ENCODE data around the gene ARFIP1. TPM values are rescaled to one million over a fixed set of nuclear protein-coding genes. Genes with fewer than 3 reads are reported as not detected.

The ARFIP1 gene
- total and polyA plus RNA-seq, 2 donors (not counting 1 experiment from before 2014, with no cell fraction given) = 11.1 to 23.5 TPM

DNA sequence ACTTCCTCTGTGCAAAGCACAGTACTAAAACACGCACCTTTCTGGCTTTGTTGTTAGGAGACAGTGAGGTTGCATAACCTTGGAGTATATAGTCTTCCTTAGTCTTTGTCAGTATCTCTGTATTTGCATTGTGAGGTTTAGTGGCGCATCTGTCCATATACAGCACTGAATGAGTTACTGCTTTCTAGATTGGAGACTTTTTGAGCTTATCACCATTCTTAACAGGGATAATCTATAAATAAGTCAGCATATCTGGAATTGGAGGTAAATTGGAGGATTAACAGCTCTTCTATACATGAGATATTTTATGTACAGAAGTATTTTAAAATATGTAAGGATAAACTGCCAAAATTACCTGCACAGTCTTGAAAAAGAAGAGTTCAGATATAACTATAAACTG is 160.7 kb downstream of the ARFIP1 start:
- Histone ChIP-seq H2AFZ (ENCODE audit: insufficient read depth, low read depth, low read length, poor library complexity, severe bottlenecking) (no peak overlapping the region), H3K4me2 (replicated peaks; ENCODE audit: low read depth, low read length, poor library complexity, severe bottlenecking) (no peak overlapping the region), H3K4me3 (ENCODE audit: control extremely low read depth in 1 of 5, extremely low read depth in 1 of 5, insufficient read depth in 1 of 5, low read depth in 2 of 5, low read length in 4 of 5) (no peak overlapping the region), H3K27ac (ENCODE audit: low read length in 2 of 2) (no peak overlapping the region), H3K27me3 (replicated peaks in 1 of 4; ENCODE audit: control extremely low read depth in 1 of 4, control insufficient read depth in 3 of 4, insufficient read depth in 4 of 4, low read length in 3 of 4) (peaks cover 0 to 40% (median 20%) of the 10 kb centered on the region in 4 experiments), H4K20me1 (ENCODE audit: control insufficient read depth, insufficient read depth, low read length, poor library complexity, severe bottlenecking) (no peaks in the 10 kb centered on the region), H3K4me1 (ENCODE audit: control insufficient read depth in 2 of 2, insufficient read depth in 2 of 2, low read length in 2 of 2) (peaks cover 17 to 20% of the 10 kb centered on the region in 2 donors), H3K36me3 (replicated peaks in 1 of 2; ENCODE audit: control extremely low read depth in 1 of 2, control insufficient read depth in 1 of 2, extremely low read depth in 1 of 2, insufficient read depth in 2 of 2, low read length in 1 of 2) (no peaks in the 10 kb centered on the region), H3K79me2 (ENCODE audit: control insufficient read depth, insufficient read depth, low read length) (no peaks in the 10 kb centered on the region), H3K9me3 (ENCODE audit: control extremely low read depth in 1 of 3, control insufficient read depth in 2 of 3, insufficient read depth in 1 of 3, low read length in 2 of 3) (no peaks in the 10 kb centered on the region), H3K9ac (ENCODE audit: low read length) (no peak overlapping the region)
- intact Hi-C loops (cut with micrococcal nuclease) = no loop called here
- CTCF ChIA-PET = interaction anchor here (1.2 kb wide), 1 partner anchor 188 kb away, joined by 3 read pairs; no protein-coding TSS in a partner anchor
- H3K4me1 Mint-ChIP-seq = peaks cover 17% of the 10 kb centered on the region
- WGBS (ENCODE audit: insufficient coverage) = no CpG with 5 or more reads among the region's 2 CpGs
- POLR2A ChIA-PET = no interaction called here
- TF ChIP-seq, protein P1, sequence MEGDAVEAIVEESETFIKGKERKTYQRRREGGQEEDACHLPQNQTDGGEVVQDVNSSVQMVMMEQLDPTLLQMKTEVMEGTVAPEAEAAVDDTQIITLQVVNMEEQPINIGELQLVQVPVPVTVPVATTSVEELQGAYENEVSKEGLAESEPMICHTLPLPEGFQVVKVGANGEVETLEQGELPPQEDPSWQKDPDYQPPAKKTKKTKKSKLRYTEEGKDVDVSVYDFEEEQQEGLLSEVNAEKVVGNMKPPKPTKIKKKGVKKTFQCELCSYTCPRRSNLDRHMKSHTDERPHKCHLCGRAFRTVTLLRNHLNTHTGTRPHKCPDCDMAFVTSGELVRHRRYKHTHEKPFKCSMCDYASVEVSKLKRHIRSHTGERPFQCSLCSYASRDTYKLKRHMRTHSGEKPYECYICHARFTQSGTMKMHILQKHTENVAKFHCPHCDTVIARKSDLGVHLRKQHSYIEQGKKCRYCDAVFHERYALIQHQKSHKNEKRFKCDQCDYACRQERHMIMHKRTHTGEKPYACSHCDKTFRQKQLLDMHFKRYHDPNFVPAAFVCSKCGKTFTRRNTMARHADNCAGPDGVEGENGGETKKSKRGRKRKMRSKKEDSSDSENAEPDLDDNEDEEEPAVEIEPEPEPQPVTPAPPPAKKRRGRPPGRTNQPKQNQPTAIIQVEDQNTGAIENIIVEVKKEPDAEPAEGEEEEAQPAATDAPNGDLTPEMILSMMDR (IDR thresholded peaks at IDR 0.05) = no peak
- TF ChIP-seq EZH2 (IDR thresholded peaks at IDR 0.05; ENCODE audit: borderline replicate concordance, insufficient read depth, low read depth, low read length, poor library complexity, severe bottlenecking) = no peak
- DNase-seq (no peak), ATAC-seq (ENCODE audit: low read depth) (no peak)
- no peak overlapping the region for H3K27ac Mint-ChIP-seq
- peaks cover 39% of the 10 kb centered on the region for H3K27me3 Mint-ChIP-seq
- H3K9me3 Mint-ChIP-seq (ENCODE audit: insufficient read depth) = no peaks in the 10 kb centered on the region
- no peak overlapping the region for H3K4me3 Mint-ChIP-seq

DNA sequence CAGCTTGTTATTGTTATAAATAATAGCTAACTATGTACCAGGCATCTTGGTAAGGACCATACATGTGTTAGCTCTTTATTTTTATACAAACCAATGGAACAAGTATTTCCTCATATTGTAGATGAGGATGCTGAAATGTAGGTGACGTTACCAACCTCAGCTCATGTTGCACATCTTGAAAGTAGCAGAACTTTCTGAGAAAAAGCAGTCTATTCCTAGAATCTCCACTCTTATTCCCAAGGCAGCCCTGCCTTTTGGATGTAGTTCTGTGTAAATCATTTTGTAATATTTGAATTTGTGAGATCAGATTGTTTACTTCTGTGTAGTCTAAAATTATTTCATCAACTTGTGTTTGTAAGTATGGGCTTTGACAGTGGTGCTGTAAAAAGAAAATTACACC is 161.7 kb downstream of the ARFIP1 start:
- DNase-seq (no peak), ATAC-seq (ENCODE audit: low read depth) (no peak)
- no peaks in the 10 kb centered on the region for H3K9me3 ChIP-seq (ENCODE audit: control extremely low read depth in 1 of 3, control insufficient read depth in 2 of 3, insufficient read depth in 1 of 3, low read length in 2 of 3)
- intact Hi-C loops (cut with micrococcal nuclease) = no loop called here
- peaks cover 36% of the 10 kb centered on the region for H3K27me3 Mint-ChIP-seq
- H3K4me1 ChIP-seq (ENCODE audit: control insufficient read depth in 2 of 2, insufficient read depth in 2 of 2, low read length in 2 of 2) = peaks cover 12 to 13% of the 10 kb centered on the region in 2 donors
- WGBS (ENCODE audit: insufficient coverage) = no CpG with 5 or more reads among the region's 1 CpG
- no peak overlapping the region for H3K4me3 Mint-ChIP-seq
- peaks cover 0 to 33% (median 18%) of the 10 kb centered on the region in 4 experiments for H3K27me3 ChIP-seq (replicated peaks in 1 of 4; ENCODE audit: control extremely low read depth in 1 of 4, control insufficient read depth in 3 of 4, insufficient read depth in 4 of 4, low read length in 3 of 4)
- TF ChIP-seq EZH2 (IDR thresholded peaks at IDR 0.05; ENCODE audit: borderline replicate concordance, insufficient read depth, low read depth, low read length, poor library complexity, severe bottlenecking) = no peak
- TF ChIP-seq, protein P1 (IDR thresholded peaks at IDR 0.05) = no peak
- H3K4me1 Mint-ChIP-seq = peaks cover 12% of the 10 kb centered on the region
- no peaks in the 10 kb centered on the region for H3K36me3 ChIP-seq (replicated peaks in 1 of 2; ENCODE audit: control extremely low read depth in 1 of 2, control insufficient read depth in 1 of 2, extremely low read depth in 1 of 2, insufficient read depth in 2 of 2, low read length in 1 of 2)
- no peaks in the 10 kb centered on the region for H4K20me1 ChIP-seq (ENCODE audit: control insufficient read depth, insufficient read depth, low read length, poor library complexity, severe bottlenecking)
- H3K9ac ChIP-seq (ENCODE audit: low read length) = no peak overlapping the region
- no peaks in the 10 kb centered on the region for H3K9me3 Mint-ChIP-seq (ENCODE audit: insufficient read depth)
- CTCF ChIA-PET = interaction anchor here (1.2 kb wide), 1 partner anchor 187 kb away, joined by 3 read pairs; no protein-coding TSS in a partner anchor
- no peak overlapping the region for H3K4me3 ChIP-seq (ENCODE audit: control extremely low read depth in 1 of 5, extremely low read depth in 1 of 5, insufficient read depth in 1 of 5, low read depth in 2 of 5, low read length in 4 of 5)
- POLR2A ChIA-PET = no interaction called here
- H3K27ac Mint-ChIP-seq = no peak overlapping the region
- no peak overlapping the region for H3K27ac ChIP-seq (ENCODE audit: low read length in 2 of 2)
- no peak overlapping the region for H3K4me2 ChIP-seq (replicated peaks; ENCODE audit: low read depth, low read length, poor library complexity, severe bottlenecking)
- no peaks in the 10 kb centered on the region for H3K79me2 ChIP-seq (ENCODE audit: control insufficient read depth, insufficient read depth, low read length)
- no peak overlapping the region for H2AFZ ChIP-seq (ENCODE audit: insufficient read depth, low read depth, low read length, poor library complexity, severe bottlenecking)
